GM23338 (cell line): Measurements from ENCODE around the gene SGCG.

ENCODE experiments used
- EZH2 ChIP-seq: fragments of 200-600 bp; sonication (generic); IDR thresholded peaks from one replicate; pipeline ENCODE4 v1.8.0; 2017; ENCODE audit warnings: antibody characterized with exemption, mild to moderate bottlenecking, low read depth; ENCODE audit not compliant: unreplicated experiment
- JUNB ChIP-seq: IDR thresholded peaks from one replicate; pipeline ENCODE4 v1.6.1; 2016; ENCODE audit warnings: antibody characterized with exemption; ENCODE audit not compliant: unreplicated experiment
- NANOG ChIP-seq: IDR thresholded peaks from 2 replicates; pipeline ENCODE4 v1.6.1; 2016; ENCODE audit warnings: antibody characterized with exemption, borderline replicate concordance
- POLR2AphosphoS5 ChIP-seq: IDR thresholded peaks from 2 replicates; pipeline ENCODE4 v1.6.1; 2016; ENCODE audit warnings: antibody characterized with exemption, low read depth
- REST ChIP-seq: IDR thresholded peaks from one replicate; pipeline ENCODE4 v1.6.1; 2018; ENCODE audit warnings: antibody characterized with exemption; ENCODE audit not compliant: unreplicated experiment
- TF ChIP-seq, protein P1 (sequence below), 2 experiments: fragments of 200-600 bp in 1 of 2; sonication (generic) in 1 of 2; conservative IDR thresholded peaks; 2 replicates each; pipeline versions ENCODE4 v1.5.1 to v1.6.1; 2016 to 2017; ENCODE audit warnings: antibody characterized with exemption in 2 of 2, low read depth in 2 of 2, mild to moderate bottlenecking in 2 of 2, moderate library complexity in 1 of 2
- TF ChIP-seq, protein P2 (sequence below): IDR thresholded peaks from 2 replicates; pipeline ENCODE4 v1.6.1; 2016; ENCODE audit warnings: antibody characterized with exemption

DNA sequence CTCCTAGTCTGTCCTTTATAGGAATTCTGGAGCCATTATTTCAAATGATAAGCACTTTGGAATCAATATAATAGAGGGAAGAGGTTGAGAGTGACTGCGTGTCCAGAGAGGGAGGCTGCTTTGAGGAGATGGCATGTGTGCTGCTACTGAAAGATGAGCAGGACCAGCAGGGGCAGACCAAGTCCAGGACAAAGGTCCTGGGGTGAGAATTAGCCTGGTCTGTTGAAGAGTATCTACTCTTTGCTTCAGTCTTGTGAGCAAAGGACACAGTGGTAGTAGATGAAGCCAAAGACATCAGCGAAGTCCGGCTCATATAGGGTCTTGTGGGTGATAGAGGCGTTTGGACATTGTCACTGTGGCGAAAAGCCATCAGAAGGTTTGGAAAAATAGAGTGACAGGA is 21.1 kb downstream of the SGCG start:
- TF ChIP-seq EZH2 (no peak), REST (no peak), POLR2AphosphoS5 (no peak), JUNB (no peak), NANOG (no peak)
- TF ChIP-seq, protein P1, sequence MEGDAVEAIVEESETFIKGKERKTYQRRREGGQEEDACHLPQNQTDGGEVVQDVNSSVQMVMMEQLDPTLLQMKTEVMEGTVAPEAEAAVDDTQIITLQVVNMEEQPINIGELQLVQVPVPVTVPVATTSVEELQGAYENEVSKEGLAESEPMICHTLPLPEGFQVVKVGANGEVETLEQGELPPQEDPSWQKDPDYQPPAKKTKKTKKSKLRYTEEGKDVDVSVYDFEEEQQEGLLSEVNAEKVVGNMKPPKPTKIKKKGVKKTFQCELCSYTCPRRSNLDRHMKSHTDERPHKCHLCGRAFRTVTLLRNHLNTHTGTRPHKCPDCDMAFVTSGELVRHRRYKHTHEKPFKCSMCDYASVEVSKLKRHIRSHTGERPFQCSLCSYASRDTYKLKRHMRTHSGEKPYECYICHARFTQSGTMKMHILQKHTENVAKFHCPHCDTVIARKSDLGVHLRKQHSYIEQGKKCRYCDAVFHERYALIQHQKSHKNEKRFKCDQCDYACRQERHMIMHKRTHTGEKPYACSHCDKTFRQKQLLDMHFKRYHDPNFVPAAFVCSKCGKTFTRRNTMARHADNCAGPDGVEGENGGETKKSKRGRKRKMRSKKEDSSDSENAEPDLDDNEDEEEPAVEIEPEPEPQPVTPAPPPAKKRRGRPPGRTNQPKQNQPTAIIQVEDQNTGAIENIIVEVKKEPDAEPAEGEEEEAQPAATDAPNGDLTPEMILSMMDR (conservative IDR thresholded peaks at IDR 0.05; ENCODE audit: low read depth in 2 of 2), result no peak
- TF ChIP-seq, protein P2, sequence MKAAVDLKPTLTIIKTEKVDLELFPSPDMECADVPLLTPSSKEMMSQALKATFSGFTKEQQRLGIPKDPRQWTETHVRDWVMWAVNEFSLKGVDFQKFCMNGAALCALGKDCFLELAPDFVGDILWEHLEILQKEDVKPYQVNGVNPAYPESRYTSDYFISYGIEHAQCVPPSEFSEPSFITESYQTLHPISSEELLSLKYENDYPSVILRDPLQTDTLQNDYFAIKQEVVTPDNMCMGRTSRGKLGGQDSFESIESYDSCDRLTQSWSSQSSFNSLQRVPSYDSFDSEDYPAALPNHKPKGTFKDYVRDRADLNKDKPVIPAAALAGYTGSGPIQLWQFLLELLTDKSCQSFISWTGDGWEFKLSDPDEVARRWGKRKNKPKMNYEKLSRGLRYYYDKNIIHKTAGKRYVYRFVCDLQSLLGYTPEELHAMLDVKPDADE, result no peak
